Adipocyte (in vitro differentiated cells): Measurements from ENCODE around the gene CDYL2.

Experiments
- DNase-seq: peaks from one replicate; pipeline ENCODE4 v3.0.0-alpha.2; 2015; ENCODE audit warnings: low read depth
- H3K27me3 ChIP-seq: replicated peaks from 2 replicates; pipeline ENCODE4 v1.7.0; 2013; ENCODE audit warnings: mild to moderate bottlenecking, low read length, moderate library complexity; ENCODE audit not compliant: control insufficient read depth, insufficient read depth
- H3K36me3 ChIP-seq: 2 replicates; pipeline ENCODE4 v1.7.0; 2013; ENCODE audit warnings: low read length, mild to moderate bottlenecking, moderate library complexity; ENCODE audit not compliant: control insufficient read depth, insufficient read depth, severe bottlenecking
- H3K4me1 ChIP-seq: 2 replicates; pipeline ENCODE4 v1.7.0; 2013; ENCODE audit warnings: mild to moderate bottlenecking, low read length, moderate library complexity; ENCODE audit not compliant: control insufficient read depth, insufficient read depth
- H3K4me3 ChIP-seq: 2 replicates; pipeline ENCODE4 v1.7.0; 2013; ENCODE audit warnings: mild to moderate bottlenecking, low read length, moderate library complexity
- H3K9ac ChIP-seq: 2 replicates; pipeline ENCODE4 v1.7.0; 2013; ENCODE audit warnings: mild to moderate bottlenecking, low read length, moderate library complexity
- H3K9me3 ChIP-seq: 2 replicates; pipeline ENCODE4 v1.7.0; 2013; ENCODE audit warnings: mild to moderate bottlenecking, low read length, moderate library complexity; ENCODE audit not compliant: control insufficient read depth

CDYL2 gene

DNA sequence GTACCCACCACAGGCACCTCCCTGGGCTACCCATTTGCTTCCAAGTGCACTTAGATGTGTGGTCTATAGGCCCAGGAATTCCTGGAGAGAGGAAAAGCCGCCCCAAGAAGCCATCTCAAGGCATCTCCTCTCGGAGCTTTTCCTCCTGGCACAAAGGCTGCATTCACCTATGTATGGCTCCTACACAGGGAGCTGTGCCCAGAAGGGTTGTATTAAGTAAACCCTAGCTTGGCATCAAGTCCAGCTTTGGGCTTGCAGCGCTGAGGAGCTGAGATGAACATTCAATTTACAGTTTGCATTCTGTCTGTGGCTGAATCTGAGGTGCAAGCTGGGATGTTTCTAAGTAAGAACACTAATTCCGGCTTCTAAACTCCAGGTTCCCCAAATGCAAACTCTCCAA, 81.3 kb downstream of the CDYL2 start:
- Histone ChIP-seq H3K27me3 (no peaks in the 10 kb centered on the region), H3K36me3 (no peaks in the 10 kb centered on the region), H3K4me1 (peaks cover 4% of the 10 kb centered on the region), H3K9ac (no peak overlapping the region), H3K9me3 (peaks cover 6% of the 10 kb centered on the region), H3K4me3 (no peak overlapping the region)
- no peak for DNase-seq

DNA sequence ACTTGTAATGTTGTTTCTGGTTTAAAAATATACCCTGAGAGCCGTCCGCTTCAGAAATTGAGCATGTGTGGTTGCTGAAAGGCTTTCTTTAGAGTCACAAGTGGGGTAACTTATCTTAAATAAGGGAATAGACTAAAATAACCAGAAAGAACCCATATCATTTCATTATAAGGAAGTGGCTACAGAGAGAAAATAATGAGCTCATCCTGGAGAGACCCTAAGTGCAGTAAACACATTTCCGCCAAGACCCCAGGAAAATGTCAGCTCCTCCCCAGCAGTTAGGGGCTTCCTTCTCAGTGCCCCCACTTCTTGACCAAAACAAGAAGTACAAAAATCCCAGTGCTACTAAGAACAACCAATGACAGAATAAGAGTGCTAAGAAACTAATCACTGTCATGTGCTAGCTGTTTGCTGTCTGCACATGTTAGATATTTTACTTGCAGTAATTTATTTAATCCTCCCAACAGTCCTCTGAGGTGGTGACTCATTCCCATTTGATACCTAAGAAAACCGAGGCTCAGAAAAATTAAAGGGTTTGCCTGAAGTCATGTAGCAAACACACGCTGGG, 83.5 kb downstream of the CDYL2 start:
- Histone ChIP-seq H3K9me3 (peaks cover 6% of the 10 kb centered on the region), H3K9ac (no peak overlapping the region), H3K4me3 (no peak overlapping the region), H3K27me3 (no peaks in the 10 kb centered on the region), H3K36me3 (no peaks in the 10 kb centered on the region), H3K4me1 (peaks cover 4% of the 10 kb centered on the region)
- peak; percentile 1 for DNase-seq

DNA sequence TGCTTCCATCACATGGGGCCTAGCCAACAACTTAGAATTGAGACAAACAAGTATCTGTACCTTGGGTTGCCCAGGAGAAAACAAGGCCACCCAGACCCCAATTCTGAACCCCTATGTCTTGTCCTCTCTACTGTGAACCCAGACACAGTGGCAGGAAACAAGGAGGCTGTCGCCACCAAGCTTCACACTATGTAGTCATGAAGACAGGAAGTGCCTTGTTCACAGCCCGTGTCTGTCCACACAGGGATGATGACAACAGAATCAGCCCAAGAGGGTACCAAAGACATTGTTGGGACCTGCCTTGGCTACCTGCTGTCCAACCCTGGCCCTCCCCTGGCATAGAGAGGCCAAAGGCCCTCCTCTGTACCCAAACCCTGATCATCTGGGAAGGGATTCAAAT, 84.8 kb downstream of the CDYL2 start:
- Histone ChIP-seq H3K9me3 (peaks cover 6% of the 10 kb centered on the region), H3K27me3 (no peaks in the 10 kb centered on the region), H3K36me3 (no peaks in the 10 kb centered on the region), H3K4me1 (peaks cover 4% of the 10 kb centered on the region), H3K4me3 (no peak overlapping the region), H3K9ac (no peak overlapping the region)
- no peak for DNase-seq

DNA sequence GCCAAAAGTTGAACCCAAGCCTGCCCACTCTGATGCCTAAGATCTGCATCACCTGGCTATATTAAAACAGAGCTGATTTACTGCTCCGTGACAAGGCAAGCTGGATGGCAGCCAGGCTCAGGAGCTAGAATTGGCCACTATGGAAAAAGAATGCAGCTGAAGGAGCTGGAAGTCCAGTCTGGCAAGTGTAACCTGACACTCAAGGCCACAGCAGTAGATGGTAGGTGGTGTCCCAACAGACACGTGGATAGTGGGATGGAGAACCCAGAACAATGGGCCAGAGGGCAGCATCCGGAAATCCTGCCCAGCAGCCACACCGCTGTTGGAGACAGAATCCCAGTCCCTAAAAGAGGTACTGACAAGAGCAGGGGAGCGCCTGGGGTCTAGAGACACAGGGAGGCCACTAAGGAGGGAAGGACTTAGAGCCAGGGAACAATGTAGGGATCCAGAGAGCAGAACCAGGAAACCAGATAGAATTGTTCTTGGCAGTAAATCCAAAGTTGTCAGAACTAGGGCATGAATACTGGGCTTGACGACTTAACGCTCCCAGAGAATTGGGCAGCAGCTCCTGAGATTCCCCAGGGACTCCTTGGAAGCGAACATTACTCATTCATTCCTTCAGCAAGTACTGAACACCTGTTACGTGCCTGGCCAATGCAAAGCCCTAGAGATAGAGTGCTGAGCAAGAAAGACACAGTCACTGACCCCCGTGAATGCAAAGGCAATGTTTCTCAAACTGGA, 85.7 kb downstream of the CDYL2 start:
- no peak for DNase-seq
- H3K9ac ChIP-seq: no peak overlapping the region

DNA sequence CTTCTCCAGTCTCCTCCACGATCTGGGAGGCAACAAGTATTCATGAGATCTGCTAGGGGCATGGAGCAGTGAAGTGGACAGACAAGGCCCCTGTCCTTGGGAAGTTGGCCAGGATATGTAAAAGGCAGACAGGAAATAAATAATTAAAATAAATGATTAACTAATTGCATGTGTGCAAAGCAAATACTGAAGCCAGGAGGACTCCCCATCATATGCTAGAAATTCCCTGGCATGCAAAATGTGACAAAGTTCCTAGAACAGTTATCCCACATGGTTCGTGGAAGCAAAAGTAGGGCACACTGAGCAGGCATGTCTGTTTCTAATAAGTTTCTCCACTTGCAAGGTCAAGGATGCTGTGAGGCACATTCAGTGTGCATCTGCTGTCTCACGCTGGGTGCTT, 86.8 kb downstream of the CDYL2 start:
- H3K4me3 ChIP-seq: no peak overlapping the region
- no peak for DNase-seq
- H3K4me1 ChIP-seq: peaks cover 4% of the 10 kb centered on the region
- no peaks in the 10 kb centered on the region for H3K36me3 ChIP-seq
- peaks cover 5% of the 10 kb centered on the region for H3K9me3 ChIP-seq
- no peaks in the 10 kb centered on the region for H3K27me3 ChIP-seq
- H3K9ac ChIP-seq: no peak overlapping the region

More for the DNA sequence above, 85.7 kb downstream of the CDYL2 start:
- Histone ChIP-seq H3K36me3 (no peaks in the 10 kb centered on the region), H3K27me3 (no peaks in the 10 kb centered on the region), H3K4me1 (peaks cover 4% of the 10 kb centered on the region), H3K9me3 (peaks cover 6% of the 10 kb centered on the region), H3K4me3 (no peak overlapping the region)

DNA sequence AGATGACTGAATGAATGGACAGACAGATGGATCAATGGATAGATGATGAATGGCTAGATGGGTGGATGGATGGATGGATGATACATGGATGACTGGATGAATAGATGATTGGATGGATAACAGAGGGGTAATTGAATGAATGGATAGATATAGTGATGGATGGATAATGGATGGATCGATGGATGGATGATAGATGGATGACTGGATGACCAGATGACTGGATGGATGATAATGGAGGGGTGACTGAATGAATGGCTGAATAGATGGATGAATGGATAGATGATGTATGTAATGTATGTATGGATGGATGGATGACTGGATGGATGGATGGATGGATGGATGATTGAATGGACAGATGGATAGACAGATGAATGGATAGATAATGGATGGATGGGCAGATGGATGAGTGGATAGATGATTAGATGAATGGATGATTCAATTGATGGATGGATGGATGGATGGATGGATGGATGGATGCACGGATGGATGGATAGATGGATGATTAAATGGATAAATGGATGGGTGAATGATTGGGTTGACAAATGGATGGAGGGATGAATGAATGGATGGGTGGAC, 87.7 kb downstream of the CDYL2 start:
- H3K4me3 ChIP-seq: no peak overlapping the region
- DNase-seq: no peak
- no peaks in the 10 kb centered on the region for H3K9me3 ChIP-seq
- H3K9ac ChIP-seq: no peak overlapping the region
- peaks cover 4% of the 10 kb centered on the region for H3K4me1 ChIP-seq
- no peaks in the 10 kb centered on the region for H3K27me3 ChIP-seq
- no peaks in the 10 kb centered on the region for H3K36me3 ChIP-seq

DNA sequence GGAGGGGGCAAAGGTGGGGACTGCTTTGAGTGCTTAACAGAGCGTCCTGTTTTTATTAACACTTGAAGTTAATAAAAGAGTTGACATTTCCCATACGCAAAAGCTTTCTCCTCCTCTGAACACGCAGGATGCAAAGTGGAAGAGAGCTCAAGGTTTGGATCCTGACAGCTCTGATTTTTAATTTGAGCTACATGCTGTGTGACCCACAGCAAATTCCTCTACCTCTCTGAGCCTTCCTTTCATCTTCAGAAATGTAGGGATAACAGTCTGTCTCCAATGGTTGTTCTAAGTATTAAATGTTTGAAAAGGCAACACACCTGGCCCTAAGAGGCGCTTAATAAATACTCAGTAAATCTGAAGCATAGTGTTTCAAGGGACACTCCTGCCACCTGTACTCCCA, 93.0 kb downstream of the CDYL2 start:
- H3K4me1 ChIP-seq: no peaks in the 10 kb centered on the region
- H3K9me3 ChIP-seq: no peaks in the 10 kb centered on the region
- no peak overlapping the region for H3K9ac ChIP-seq
- H3K27me3 ChIP-seq: no peaks in the 10 kb centered on the region
- no peak for DNase-seq
- H3K4me3 ChIP-seq: no peak overlapping the region
- no peaks in the 10 kb centered on the region for H3K36me3 ChIP-seq

DNA sequence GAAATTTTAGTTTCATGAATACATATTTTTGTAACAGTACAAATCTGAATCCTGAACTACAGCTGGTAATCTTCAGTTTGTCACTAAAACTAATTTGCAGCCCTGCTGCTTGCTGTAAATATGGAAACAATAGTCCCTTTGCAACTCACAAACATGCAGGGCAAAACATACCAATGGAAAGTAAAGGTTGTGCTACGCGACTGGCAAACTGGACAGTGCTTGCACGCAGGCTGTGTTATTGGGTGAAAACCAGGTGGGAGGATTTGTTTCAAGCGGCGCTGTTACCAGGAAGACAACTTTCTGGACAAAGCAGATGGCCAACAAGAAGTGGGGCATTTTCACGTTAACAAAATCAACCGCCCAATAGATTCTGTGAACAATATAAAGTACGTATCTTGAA, 93.5 kb downstream of the CDYL2 start:
- H3K9ac ChIP-seq: no peak overlapping the region
- H3K4me3 ChIP-seq: no peak overlapping the region
- DNase-seq: no peak
- H3K36me3 ChIP-seq: no peaks in the 10 kb centered on the region
- no peaks in the 10 kb centered on the region for H3K9me3 ChIP-seq
- H3K27me3 ChIP-seq: no peaks in the 10 kb centered on the region
- no peaks in the 10 kb centered on the region for H3K4me1 ChIP-seq

DNA sequence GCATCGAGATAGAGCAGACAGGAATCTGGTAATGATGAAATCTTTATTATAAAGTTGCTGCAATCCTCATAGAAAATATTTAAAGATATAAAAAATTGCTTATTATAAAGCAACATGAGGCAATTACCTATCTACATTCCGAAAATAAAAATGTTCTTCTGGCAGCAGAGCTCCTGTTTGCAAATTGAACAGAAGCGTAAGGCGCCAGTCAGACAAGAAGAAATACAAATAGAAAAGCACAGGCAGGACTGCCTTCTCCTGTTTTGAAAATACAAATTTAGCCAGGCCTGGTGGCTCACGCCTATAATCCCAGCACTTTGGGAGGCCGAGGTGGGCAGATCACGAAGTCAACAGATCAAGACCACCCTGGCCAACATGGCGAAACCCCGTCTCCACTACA, 95.6 kb downstream of the CDYL2 start:
- H3K9ac ChIP-seq: no peak overlapping the region
- H3K4me1 ChIP-seq: no peaks in the 10 kb centered on the region
- DNase-seq: no peak
- no peaks in the 10 kb centered on the region for H3K36me3 ChIP-seq
- no peak overlapping the region for H3K4me3 ChIP-seq
- no peaks in the 10 kb centered on the region for H3K9me3 ChIP-seq
- H3K27me3 ChIP-seq: no peaks in the 10 kb centered on the region

DNA sequence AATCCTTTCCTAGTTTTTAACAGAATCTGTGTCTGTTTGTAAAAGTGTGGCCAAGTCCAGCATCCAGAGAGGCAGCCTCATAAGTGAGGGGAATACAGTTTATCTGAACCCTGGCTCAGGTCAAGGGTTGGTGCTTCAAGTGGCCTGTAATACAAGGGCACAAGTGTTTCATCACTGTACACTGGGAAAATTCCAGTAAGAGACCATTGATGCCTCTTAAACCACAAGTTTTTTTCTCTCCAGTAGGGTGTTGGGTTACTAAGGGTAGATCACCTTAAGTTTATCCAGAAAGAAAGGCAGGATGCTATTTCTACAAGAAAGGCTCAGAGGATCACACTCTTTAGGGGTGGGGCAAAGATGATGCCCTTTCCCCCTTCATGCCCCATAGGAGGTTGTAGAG, 96.7 kb downstream of the CDYL2 start:
- Histone ChIP-seq H3K4me3 (no peak overlapping the region), H3K9me3 (no peaks in the 10 kb centered on the region), H3K36me3 (no peaks in the 10 kb centered on the region), H3K9ac (no peak overlapping the region), H3K27me3 (no peaks in the 10 kb centered on the region), H3K4me1 (no peaks in the 10 kb centered on the region)
- no peak for DNase-seq

DNA sequence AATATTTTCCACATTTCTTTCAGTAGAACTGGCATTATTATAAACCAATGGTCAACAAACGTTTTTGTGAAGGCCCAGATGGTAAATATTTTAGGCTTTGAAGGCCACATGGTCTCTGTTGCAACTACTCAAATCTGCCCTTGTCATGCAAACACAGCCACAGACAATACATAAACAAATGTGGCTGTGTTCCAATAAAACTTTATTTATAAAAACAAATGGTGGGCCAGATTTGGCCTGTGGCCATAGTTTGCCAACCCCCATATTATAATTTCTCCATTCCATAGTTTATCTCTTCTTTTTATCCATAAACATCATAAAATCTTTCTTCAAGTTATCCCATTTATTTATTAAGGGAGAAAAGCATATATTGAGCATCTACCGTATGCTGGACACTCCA, 98.8 kb downstream of the CDYL2 start:
- no peaks in the 10 kb centered on the region for H3K36me3 ChIP-seq
- no peaks in the 10 kb centered on the region for H3K9me3 ChIP-seq
- no peaks in the 10 kb centered on the region for H3K4me1 ChIP-seq
- no peak for DNase-seq
- no peak overlapping the region for H3K9ac ChIP-seq
- no peak overlapping the region for H3K4me3 ChIP-seq
- H3K27me3 ChIP-seq: no peaks in the 10 kb centered on the region
